Stimulated activated CD4-positive, alpha-beta T cell treated with anti-CD3 and anti-CD28 coated beads, TNF-alpha, amount 100 ng/mL, for 24 hours (primary cell): ENCODE data around the gene PIKFYVE.
"Not testable (repeated sequence)": the region's sequence is repeated elsewhere in the genome, so short reads cannot be mapped to it uniquely, and the experiment has no call there.

ENCODE experiments used
- DNase-seq, 3 experiments: peaks; one replicate each; pipeline ENCODE4 v3.0.0-alpha.2; 2020; ENCODE audit warnings: low read depth in 3 of 3

The PIKFYVE gene

GRCh38 chr2:208255557-208256106, 10.4 kb upstream of the PIKFYVE start:
- DNase-seq, result no peak

DNA sequence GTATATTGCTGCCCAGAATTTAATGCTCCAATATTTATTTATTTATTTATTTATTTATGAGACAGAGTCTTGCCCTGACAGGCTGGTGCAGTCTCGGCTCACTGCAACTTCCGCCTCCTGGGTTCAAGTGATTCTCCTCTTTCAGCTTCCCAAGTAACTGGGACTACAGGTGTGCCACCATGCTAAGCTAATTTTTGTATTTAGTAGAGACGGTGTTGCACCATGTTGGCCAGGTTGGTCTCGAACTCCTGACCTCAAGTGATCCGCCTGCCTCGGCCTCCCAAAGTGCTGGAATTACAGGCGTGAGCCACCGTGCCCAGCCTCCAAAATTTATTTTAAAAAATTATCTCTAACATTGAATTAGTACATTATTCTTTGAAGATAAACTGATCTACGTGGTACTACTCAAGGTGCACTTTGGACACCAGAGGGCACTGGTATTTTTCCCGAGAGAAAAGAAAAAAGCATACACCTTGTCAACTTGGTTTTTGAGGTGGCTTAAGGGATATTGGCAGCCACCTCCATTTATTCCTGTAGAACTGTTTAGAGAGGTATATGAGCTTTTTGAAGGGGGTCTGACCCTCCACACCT, 9.8 kb upstream of the PIKFYVE start:
- DNase-seq, result no peak

DNA sequence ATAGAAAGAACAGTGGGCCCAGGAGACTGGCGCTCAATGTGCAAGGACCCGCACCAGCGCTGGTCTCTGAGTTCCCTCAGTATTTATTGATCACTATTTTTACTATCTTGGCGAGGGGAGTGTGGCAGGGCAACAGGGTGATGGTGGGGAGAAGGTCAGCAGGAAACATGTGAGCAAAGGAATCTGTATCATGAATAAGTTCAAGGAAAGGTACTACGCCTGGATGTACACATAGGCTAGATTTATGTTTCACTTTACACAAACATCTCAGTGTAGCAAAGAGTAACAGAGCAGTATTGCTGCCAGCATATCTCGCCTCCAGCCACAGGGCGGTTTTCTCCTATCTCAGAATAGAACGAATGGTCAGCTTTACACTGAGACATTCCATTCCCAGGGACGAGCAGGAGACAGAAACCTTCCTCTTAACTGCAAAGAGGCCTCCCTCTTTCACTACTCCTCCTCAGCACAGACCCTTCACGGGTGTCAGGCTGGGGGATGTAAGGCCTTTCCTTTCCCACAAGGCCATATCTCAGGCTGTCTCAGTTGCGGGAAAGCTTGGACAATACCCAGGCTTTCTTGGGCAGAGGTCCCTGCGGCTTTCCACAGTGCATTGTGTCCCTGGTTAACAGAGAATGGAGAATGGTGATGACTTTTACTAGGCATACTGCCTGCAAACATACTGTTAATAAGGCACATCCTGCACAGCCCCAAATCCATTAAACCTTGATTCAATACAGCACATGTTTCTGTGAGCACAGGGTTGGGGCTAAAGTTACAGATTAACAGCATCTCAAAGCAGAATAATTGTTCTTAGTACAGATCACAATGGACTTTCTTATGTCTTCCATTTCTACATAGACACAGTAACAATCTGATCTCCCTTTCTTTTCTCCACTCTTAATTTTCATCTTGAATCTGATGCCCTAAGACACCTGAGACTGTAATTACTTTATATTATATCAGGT, 8.9 kb upstream of the PIKFYVE start:
- DNase-seq, result not testable (repeated sequence)

DNA sequence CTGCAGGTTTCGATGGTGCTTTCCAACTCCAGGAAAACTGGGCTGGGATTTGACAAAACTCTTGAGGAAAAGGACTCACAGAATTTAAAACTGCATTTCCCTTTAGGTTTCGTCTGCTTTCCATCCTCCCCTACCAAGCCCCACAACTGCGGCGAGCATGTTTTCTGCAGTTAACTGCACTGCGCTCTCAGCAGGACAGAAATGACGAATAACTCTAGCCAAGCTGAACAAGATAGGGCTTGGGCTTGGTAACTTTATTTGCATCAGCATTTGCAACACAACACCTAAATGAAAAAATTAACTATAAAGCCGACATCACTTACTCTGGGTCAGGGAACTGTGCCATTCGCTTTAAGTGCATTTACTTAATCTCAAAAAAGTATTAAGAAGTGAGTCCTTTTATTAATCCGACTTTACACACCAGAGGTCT, 669 bp upstream of the PIKFYVE start:
- peak in 1 of 3 experiments; percentile 22 for DNase-seq

DNA sequence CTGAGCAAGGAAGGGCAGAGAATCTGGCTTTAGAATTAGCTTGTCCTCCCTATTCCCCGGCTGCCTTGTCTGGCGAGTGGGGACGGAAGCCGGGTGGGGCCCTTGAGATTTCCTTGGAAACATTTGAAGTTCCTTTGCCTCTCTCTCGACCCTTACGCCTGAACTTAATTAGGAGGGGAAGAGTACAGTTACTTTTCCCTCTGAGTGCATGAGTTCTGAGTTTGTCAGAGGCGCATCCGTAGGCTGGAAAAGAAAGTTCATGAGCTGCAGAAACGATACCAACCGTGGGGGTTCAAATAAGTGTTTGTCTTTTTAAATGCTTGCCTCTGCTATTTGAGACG, 468 bp downstream of the PIKFYVE start:
- no peak for DNase-seq

GRCh38 chr2:208266936-208267335, 881 bp downstream of the PIKFYVE start:
- no peak for DNase-seq

- DNase-seq, result not testable (repeated sequence)
These were observed 1.5 kb downstream of the PIKFYVE start for GRCh38 chr2:208267526-208267925.

DNA sequence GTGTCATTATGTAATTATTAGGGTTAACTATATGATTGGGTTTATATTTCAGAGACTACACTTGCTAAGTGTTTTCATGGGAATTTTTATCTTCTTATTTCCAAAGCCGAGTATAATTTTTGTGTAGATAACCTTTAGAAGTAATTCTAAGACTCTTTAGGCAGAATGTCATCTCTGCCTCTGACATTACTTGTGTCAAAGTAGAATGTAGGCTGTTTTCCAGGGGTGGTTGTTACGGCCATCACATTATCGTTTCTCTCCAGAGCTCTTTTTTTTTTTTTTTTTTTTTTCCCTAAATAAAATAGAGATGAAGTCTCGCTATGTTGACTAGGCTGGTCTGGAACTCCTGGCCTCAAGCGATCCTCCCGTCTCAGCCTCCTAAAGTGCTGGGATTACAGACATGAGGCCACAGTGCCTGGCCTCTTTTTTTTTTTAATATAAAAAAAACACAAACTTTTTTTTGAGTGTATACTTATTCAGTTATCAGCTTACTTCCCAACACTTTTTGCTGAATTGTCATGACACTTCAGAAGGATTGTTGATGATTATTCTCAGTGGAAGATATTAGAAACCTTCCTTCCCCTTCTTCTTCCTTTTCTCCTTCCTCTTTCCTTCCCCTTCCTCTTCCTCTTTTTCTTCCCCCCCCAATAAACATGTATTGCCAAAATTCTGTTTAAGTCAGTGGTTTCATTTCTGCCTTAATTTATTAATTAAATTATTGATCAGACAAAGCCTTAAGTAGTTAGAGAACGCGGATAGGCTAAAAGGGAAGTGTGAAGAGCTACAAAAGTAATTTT, 2.3 kb downstream of the PIKFYVE start:
- DNase-seq, result no peak

DNA sequence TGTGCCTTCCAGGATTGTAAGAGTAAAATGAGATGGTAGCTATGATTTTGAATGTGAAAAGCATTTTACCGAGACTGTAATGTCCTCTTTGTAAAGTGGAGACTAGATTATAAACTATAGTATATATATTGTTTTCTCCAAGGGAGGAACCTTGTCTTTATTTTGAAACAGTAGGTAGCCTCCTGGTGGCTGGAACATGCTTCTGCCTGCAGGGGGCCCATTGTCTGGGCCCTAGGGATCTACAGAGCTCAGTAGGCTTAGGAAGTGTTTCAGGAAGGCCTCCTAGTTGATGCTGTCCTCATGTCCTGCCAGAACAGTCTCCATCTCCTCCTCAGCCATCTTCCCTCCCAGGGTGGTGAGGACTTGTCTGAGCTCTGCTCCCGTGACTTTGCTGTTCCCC, 3.0 kb downstream of the PIKFYVE start:
- DNase-seq, result no peak

GRCh38 chr2:208274748-208275147, 8.7 kb downstream of the PIKFYVE start:
- DNase-seq, result no peak

GRCh38 chr2:208278549-208278948, 12.5 kb downstream of the PIKFYVE start:
- no peak for DNase-seq

GRCh38 chr2:208279236-208279635, 13.2 kb downstream of the PIKFYVE start:
- DNase-seq, result no peak

GRCh38 chr2:208280234-208280633, 14.2 kb downstream of the PIKFYVE start:
- DNase-seq, result no peak

- no peak for DNase-seq
These were observed 14.9 kb downstream of the PIKFYVE start for GRCh38 chr2:208280933-208281332.

GRCh38 chr2:208285853-208286252, 19.8 kb downstream of the PIKFYVE start:
- no peak for DNase-seq

DNA sequence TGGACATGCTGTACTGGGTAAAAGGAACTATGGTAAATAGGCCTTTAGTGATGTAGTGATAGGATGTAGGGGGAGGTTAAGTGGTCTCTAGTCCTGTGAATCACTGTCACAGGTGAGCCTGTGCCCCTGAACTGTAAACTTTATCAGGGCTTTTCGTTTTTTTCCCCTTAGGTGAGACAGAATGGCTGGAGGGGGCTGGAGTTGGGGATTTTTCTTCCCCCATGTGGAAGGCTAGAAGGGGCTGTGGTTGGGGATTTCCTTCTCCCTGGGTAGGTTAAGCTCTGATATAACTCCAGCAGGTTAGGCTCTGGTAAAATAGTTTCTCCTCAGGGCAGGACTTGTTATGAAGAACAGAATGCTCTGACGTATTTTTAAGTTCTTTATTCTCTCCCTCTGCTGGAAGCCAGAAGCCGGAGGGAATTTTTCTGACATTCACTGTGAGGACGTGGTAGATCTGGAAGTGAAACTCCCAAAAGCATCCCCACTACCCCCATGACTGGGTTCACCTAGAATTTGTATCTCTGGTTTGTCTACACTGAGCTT, 28.5 kb downstream of the PIKFYVE start:
- DNase-seq, result no peak

GRCh38 chr2:208295834-208296233, 29.8 kb downstream of the PIKFYVE start:
- no peak for DNase-seq

DNA sequence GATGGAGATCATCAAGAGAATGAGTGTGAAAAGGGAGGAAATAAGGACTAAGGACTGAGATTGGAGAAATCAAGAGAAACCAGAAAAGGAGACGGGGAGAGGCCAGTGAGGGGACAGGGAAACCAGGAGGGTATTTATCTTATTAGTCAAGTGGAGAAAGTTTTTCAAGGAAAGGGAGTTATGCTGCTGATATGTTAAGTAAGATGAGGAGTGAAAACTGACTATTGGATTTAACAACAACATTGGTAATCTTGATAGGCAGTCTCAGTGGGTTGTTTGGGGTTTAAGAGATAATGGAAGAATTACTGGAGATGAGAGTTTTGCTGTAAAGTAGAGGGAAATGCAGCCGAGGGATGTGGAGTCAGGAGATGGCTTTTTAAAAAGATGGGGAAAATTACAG, 30.6 kb downstream of the PIKFYVE start:
- DNase-seq, result no peak

GRCh38 chr2:208297961-208298360, 31.9 kb downstream of the PIKFYVE start:
- DNase-seq, result no peak

- DNase-seq, result no peak
These were observed 35.0 kb downstream of the PIKFYVE start for GRCh38 chr2:208300847-208301618.

DNA sequence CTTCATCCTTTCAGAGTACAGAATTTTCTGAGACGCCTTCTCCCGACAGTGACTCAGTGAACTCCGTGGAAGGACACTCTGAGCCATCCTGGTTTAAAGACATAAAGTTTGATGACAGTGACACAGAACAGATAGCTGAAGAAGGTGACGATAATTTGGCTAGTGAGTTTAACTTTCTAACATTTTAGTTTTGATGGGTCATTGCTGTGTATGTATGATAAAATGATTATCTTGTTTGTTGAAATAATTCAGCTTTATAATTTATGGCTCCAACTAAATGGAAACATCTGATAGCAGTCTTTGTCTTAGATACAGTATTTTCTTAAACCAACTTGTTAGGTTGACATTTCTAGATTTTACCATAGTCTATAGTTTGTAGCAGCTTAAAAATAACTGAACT, 38.1 kb downstream of the PIKFYVE start:
- DNase-seq, result no peak
